ENCODE data around the gene NR2F1-AS1.

The NR2F1-AS1 gene

GRCh38 chr5:93603078-93603792, 22.2 kb upstream of the NR2F1-AS1 start:
- no peak for DNase-seq (ENCODE audit: low read depth)

- DNase-seq (ENCODE audit: low read depth), result no peak
These were observed 21.4 kb upstream of the NR2F1-AS1 start for GRCh38 chr5:93602241-93603077.

GRCh38 chr5:93601802-93602155, 20.8 kb upstream of the NR2F1-AS1 start:
- DNase-seq (ENCODE audit: low read depth), result no peak

- DNase-seq (ENCODE audit: low read depth), result no peak
These were observed 20.2 kb upstream of the NR2F1-AS1 start for GRCh38 chr5:93601071-93601801.

GRCh38 chr5:93600409-93601070, 19.5 kb upstream of the NR2F1-AS1 start:
- no peak for DNase-seq (ENCODE audit: low read depth)

GRCh38 chr5:93599399-93600120, 18.5 kb upstream of the NR2F1-AS1 start:
- DNase-seq (ENCODE audit: low read depth), result no peak

GRCh38 chr5:93599001-93599379, 18.0 kb upstream of the NR2F1-AS1 start:
- no peak for DNase-seq (ENCODE audit: low read depth)

- DNase-seq (ENCODE audit: low read depth), result no peak
These were observed 17.3 kb upstream of the NR2F1-AS1 start for GRCh38 chr5:93598091-93599000.

- DNase-seq (ENCODE audit: low read depth), result no peak
These were observed 15.9 kb upstream of the NR2F1-AS1 start for GRCh38 chr5:93596676-93597490.

- DNase-seq (ENCODE audit: low read depth), result no peak
These were observed 15.3 kb upstream of the NR2F1-AS1 start for GRCh38 chr5:93596310-93596675.

GRCh38 chr5:93595420-93596147, 14.6 kb upstream of the NR2F1-AS1 start:
- no peak for DNase-seq (ENCODE audit: low read depth)

- no peak for DNase-seq (ENCODE audit: low read depth)
These were observed 13.8 kb upstream of the NR2F1-AS1 start for GRCh38 chr5:93594591-93595419.

GRCh38 chr5:93593476-93594131, 12.6 kb upstream of the NR2F1-AS1 start:
- no peak for DNase-seq (ENCODE audit: low read depth)

- DNase-seq (ENCODE audit: low read depth), result no peak
These were observed 11.9 kb upstream of the NR2F1-AS1 start for GRCh38 chr5:93592883-93593282.

GRCh38 chr5:93591323-93591945, 10.4 kb upstream of the NR2F1-AS1 start:
- no peak for DNase-seq (ENCODE audit: low read depth)

- no peak for DNase-seq (ENCODE audit: low read depth)
These were observed 9.5 kb upstream of the NR2F1-AS1 start for GRCh38 chr5:93590493-93590892.

GRCh38 chr5:93589829-93590215, 8.8 kb upstream of the NR2F1-AS1 start:
- no peak for DNase-seq (ENCODE audit: low read depth)
